KMS-11 (cell line): ENCODE data around the gene BAIAP2L1.

Experiments used
- H2AFZ ChIP-seq: fragments of 200-600 bp; sonication (generic); 2 replicates; pipeline ENCODE4 v1.6.1; 2016; ENCODE audit warnings: antibody characterized with exemption, mixed run types, low read depth
- H3K27ac ChIP-seq: fragments of 200-600 bp; sonication (generic); 2 replicates; pipeline ENCODE4 v1.6.1; 2016; ENCODE audit warnings: mild to moderate bottlenecking, mixed run types
- H3K27me3 ChIP-seq: fragments of 200-600 bp; sonication (generic); 2 replicates; pipeline ENCODE4 v1.6.1; 2017; ENCODE audit warnings: mild to moderate bottlenecking, low read depth, mixed run types, moderate library complexity; ENCODE audit not compliant: insufficient read depth
- H3K36me3 ChIP-seq: fragments of 200-600 bp; sonication (generic); 2 replicates; pipeline ENCODE4 v1.6.1; 2017; ENCODE audit warnings: mild to moderate bottlenecking, mixed run types; ENCODE audit not compliant: insufficient read depth
- H3K4me1 ChIP-seq: fragments of 200-600 bp; sonication (generic); 2 replicates; pipeline ENCODE4 v1.6.1; 2016; ENCODE audit warnings: mild to moderate bottlenecking, low read depth, mixed run types; ENCODE audit not compliant: poor library complexity, severe bottlenecking
- H3K4me2 ChIP-seq: fragments of 200-600 bp; sonication (generic); 2 replicates; pipeline ENCODE4 v1.7.0; 2016; ENCODE audit warnings: mild to moderate bottlenecking, mixed run types
- H3K4me3 ChIP-seq: fragments of 200-600 bp; sonication (generic); IDR thresholded peaks from 2 replicates; pipeline ENCODE4 v1.6.1; 2017; ENCODE audit warnings: low read depth, low read length, mixed read lengths; ENCODE audit not compliant: insufficient read depth
- H3K79me2 ChIP-seq: fragments of 200-600 bp; sonication (generic); 2 replicates; pipeline ENCODE4 v1.6.1; 2016; ENCODE audit warnings: low read depth, mixed run types; ENCODE audit not compliant: insufficient read depth
- H3K9ac ChIP-seq: fragments of 200-600 bp; sonication (generic); 2 replicates; pipeline ENCODE4 v1.6.1; 2016; ENCODE audit warnings: mild to moderate bottlenecking, mixed run types
- H4K20me1 ChIP-seq: fragments of 200-600 bp; sonication (generic); 2 replicates; pipeline ENCODE4 v1.6.1; 2016; ENCODE audit warnings: mild to moderate bottlenecking, mixed run types; ENCODE audit not compliant: insufficient read depth
- CTCF ChIP-seq: fragments of 200-600 bp; sonication (generic); conservative IDR thresholded peaks from 2 replicates; pipeline ENCODE4 v1.6.1; 2017; ENCODE audit warnings: low read depth, mild to moderate bottlenecking, antibody characterized with exemption, low read length, moderate library complexity, mixed read lengths

BAIAP2L1 gene

GRCh38 chr7:98295467-98296192 lies 105.3 kb downstream of the BAIAP2L1 start:
- Histone ChIP-seq H3K9ac (no peak overlapping the region), H2AFZ (no peak overlapping the region), H3K27me3 (no peaks in the 10 kb centered on the region), H3K4me1 (peaks cover 6% of the 10 kb centered on the region), H3K4me3 (no peak overlapping the region), H3K36me3 (no peaks in the 10 kb centered on the region), H3K27ac (no peak overlapping the region), H4K20me1 (no peaks in the 10 kb centered on the region; the same call in 1 of the 2 replicates), H3K79me2 (no peaks in the 10 kb centered on the region), H3K4me2 (no peak overlapping the region)
- TF ChIP-seq CTCF, result no peak

- H3K4me2 ChIP-seq, result no peak overlapping the region
- H3K27me3 ChIP-seq, result no peaks in the 10 kb centered on the region
- H3K27ac ChIP-seq, result no peak overlapping the region
- H3K79me2 ChIP-seq, result no peaks in the 10 kb centered on the region
- no peaks in the 10 kb centered on the region for H3K36me3 ChIP-seq
- no peaks in the 10 kb centered on the region; the same call in 1 of the 2 replicates for H4K20me1 ChIP-seq
- H3K4me1 ChIP-seq, result peaks cover 9% of the 10 kb centered on the region
- H2AFZ ChIP-seq, result no peak overlapping the region
- no peak overlapping the region for H3K9ac ChIP-seq
- no peak overlapping the region for H3K4me3 ChIP-seq
- TF ChIP-seq CTCF, result peak; percentile 74
Measured at GRCh38 chr7:98294798-98295382, 106.0 kb downstream of the BAIAP2L1 start.

- H4K20me1 ChIP-seq, result no peaks in the 10 kb centered on the region; the same call in 1 of the 2 replicates
- TF ChIP-seq CTCF, result no peak
- no peak overlapping the region for H3K9ac ChIP-seq
- no peak overlapping the region for H3K27ac ChIP-seq
- H2AFZ ChIP-seq, result no peak overlapping the region
- no peaks in the 10 kb centered on the region for H3K36me3 ChIP-seq
- no peak overlapping the region for H3K4me2 ChIP-seq
- H3K27me3 ChIP-seq, result no peaks in the 10 kb centered on the region
- no peaks in the 10 kb centered on the region for H3K79me2 ChIP-seq
- peaks cover 14% of the 10 kb centered on the region for H3K4me1 ChIP-seq
- H3K4me3 ChIP-seq, result no peak overlapping the region
Measured at GRCh38 chr7:98294326-98294725, 106.6 kb downstream of the BAIAP2L1 start.

- Histone ChIP-seq H3K27ac (no peak overlapping the region), H3K9ac (no peak overlapping the region), H3K79me2 (no peaks in the 10 kb centered on the region), H3K4me2 (no peak overlapping the region), H2AFZ (no peak overlapping the region), H3K4me3 (no peak overlapping the region), H3K27me3 (no peaks in the 10 kb centered on the region), H3K36me3 (no peaks in the 10 kb centered on the region), H3K4me1 (peaks cover 20% of the 10 kb centered on the region), H4K20me1 (no peaks in the 10 kb centered on the region; the same call in 1 of the 2 replicates)
- no peak for TF ChIP-seq CTCF
Measured at GRCh38 chr7:98293746-98294145, 107.1 kb downstream of the BAIAP2L1 start.
